HepG2 (cell line): ENCODE measurements around the gene CLCN4. TPM values are rescaled to one million over a fixed set of nuclear protein-coding genes. Genes with fewer than 3 reads are reported as not detected.

Source experiments
- ATAC-seq: fragments of 200-7000 bp; cut with Tn5 transposase; 3 replicates; pipeline ENCODE4 v1.9.1; 2020; ENCODE audit warnings: mild to moderate bottlenecking, moderate library complexity
- BruUV-seq: library from RNA; stranded (reverse); fragments of 400-500 nt; replicated peaks from 2 replicates; lab custom pipeline; 2021; lab: Mats Ljungman, UMichigan
- CTCF ChIA-PET: fragments of 300-600 bp; formaldehyde crosslinking; extraction: SDS; loops from one replicate; lab custom pipeline; 2021; ENCODE audit warnings: low total read pairs, inconsistent platforms, low intra/inter-chr PET ratio; lab: Yijun Ruan, JAX
- POLR2A ChIA-PET: fragments of 350-600 bp; sonication (Branson Sonifier 250); formaldehyde crosslinking; loops from one replicate; lab custom pipeline; 2020; ENCODE audit warnings: antibody characterized with exemption, inconsistent platforms; lab: Yijun Ruan, JAX
- DNase-seq: peaks from one replicate; pipeline ENCODE4 v3.0.0-alpha.2; 2015; ENCODE audit warnings: low spot score
- FAIRE-seq: peaks from 3 replicates; lab custom pipeline; 2011; peaks lifted over from hg19 to GRCh38; lab: Jason Lieb, UNC
- H2AFZ ChIP-seq: one replicate; pipeline ENCODE4 v1.6.1; 2011; ENCODE audit warnings: low read length, inconsistent platforms
- H3K27ac ChIP-seq: fragments of 300-600 bp; 3 replicates; pipeline ENCODE4 v1.8.0; 2011; ENCODE audit warnings: mixed run types, mild to moderate bottlenecking, mixed read lengths, low read length, inconsistent platforms; ENCODE audit not compliant: insufficient read depth; ENCODE audit errors: extremely low read length
- H3K27me3 ChIP-seq, 2 experiments: fragments of 200-600 bp in 1 of 2; 2 replicates in 1 of 2; 3 replicates in 1 of 2; pipeline versions ENCODE4 v1.6.0 to v1.8.0; 2011; ENCODE audit warnings: low read length in 2 of 2, mild to moderate bottlenecking in 2 of 2, moderate library complexity in 2 of 2, inconsistent platforms in 1 of 2; ENCODE audit not compliant: insufficient read depth in 2 of 2, control insufficient read depth in 1 of 2
- H3K36me3 ChIP-seq, 2 experiments: fragments of 200-600 bp in 1 of 2; replicated peaks in 1 of 2; 2 replicates in 1 of 2; 3 replicates in 1 of 2; pipeline versions ENCODE4 v1.5.1 to v1.8.0; 2011; ENCODE audit warnings: low read length in 2 of 2, inconsistent platforms in 1 of 2; ENCODE audit not compliant: insufficient read depth in 2 of 2, control insufficient read depth in 1 of 2
- H3K4me1 ChIP-seq: 2 replicates; pipeline ENCODE4 v1.5.1; 2012; ENCODE audit warnings: low read length, inconsistent platforms; ENCODE audit not compliant: insufficient read depth
- H3K4me2 ChIP-seq: 2 replicates; pipeline ENCODE4 v1.6.0; 2011; ENCODE audit warnings: low read depth, low read length, inconsistent platforms
- H3K4me3 ChIP-seq, 3 experiments: fragments of 200-600 bp in 1 of 3; sonication (generic), shearing (Covaris generic) in 1 of 3; replicated peaks in 1 of 3; 2 replicates each; pipeline ENCODE4 v1.5.1; 2011 to 2016; ENCODE audit warnings: low read length in 3 of 3, inconsistent platforms in 2 of 3, low read depth in 2 of 3, mild to moderate bottlenecking in 2 of 3, control low read depth in 1 of 3, mixed read lengths in 1 of 3; ENCODE audit not compliant: insufficient read depth in 1 of 3
- H3K79me2 ChIP-seq: one replicate; pipeline ENCODE4 v1.6.1; 2011; ENCODE audit warnings: low read length, inconsistent platforms; ENCODE audit not compliant: insufficient read depth
- H3K9ac ChIP-seq: 2 replicates; pipeline ENCODE4 v1.6.0; 2011; ENCODE audit warnings: mild to moderate bottlenecking, low read depth, low read length, inconsistent platforms; ENCODE audit not compliant: insufficient read depth
- H3K9me3 ChIP-seq: 2 replicates; pipeline ENCODE4 v1.5.1; 2012; ENCODE audit warnings: mild to moderate bottlenecking, low read length
- H4K20me1 ChIP-seq: 2 replicates; pipeline ENCODE4 v1.6.0; 2011; ENCODE audit warnings: inconsistent platforms, mild to moderate bottlenecking, low read length, moderate library complexity; ENCODE audit not compliant: insufficient read depth
- FIP1L1 ChIP-seq: fragments of 200-400 bp; formaldehyde crosslinking; IDR thresholded peaks from 2 replicates; pipeline ENCODE4 v1.6.1; 2018; ENCODE audit warnings: low read depth, mild to moderate bottlenecking, low read length, moderate library complexity, borderline replicate concordance; ENCODE audit not compliant: insufficient read depth
- KDM2A ChIP-seq: sonication (generic); formaldehyde crosslinking; IDR thresholded peaks from 2 replicates; pipeline ENCODE4 v1.4.0; 2020; ENCODE audit warnings: low read depth, missing genetic modification reagents, borderline replicate concordance
- NKX3-1 ChIP-seq: sonication (generic); formaldehyde crosslinking; IDR thresholded peaks from 2 replicates; pipeline ENCODE4 v1.5.0; 2020; ENCODE audit warnings: missing genetic modification reagents
- RFXAP ChIP-seq: sonication (generic); formaldehyde crosslinking; IDR thresholded peaks from 2 replicates; pipeline ENCODE4 v1.4.0; 2020; ENCODE audit warnings: missing genetic modification reagents, borderline replicate concordance
- RORA ChIP-seq: sonication (generic); formaldehyde crosslinking; IDR thresholded peaks from 2 replicates; pipeline ENCODE4 v1.5.0; 2020; ENCODE audit warnings: mild to moderate bottlenecking, missing genetic modification reagents, moderate library complexity
- SSRP1 ChIP-seq: IDR thresholded peaks from 2 replicates; pipeline ENCODE4 v1.6.1; 2016; ENCODE audit warnings: control low read depth
- TCF7 ChIP-seq: sonication (generic); IDR thresholded peaks from 2 replicates; pipeline ENCODE4 v1.6.1; 2016; ENCODE audit warnings: antibody characterized with exemption, low read depth
- TRIM24 ChIP-seq: sonication (generic); formaldehyde crosslinking; IDR thresholded peaks from 2 replicates; pipeline ENCODE4 v1.8.0; 2022; ENCODE audit warnings: mild to moderate bottlenecking, missing genetic modification reagents
- ZNF143 ChIP-seq: sonication (generic); formaldehyde crosslinking; IDR thresholded peaks from 2 replicates; pipeline ENCODE4 v1.4.0; 2020; ENCODE audit warnings: missing genetic modification reagents
- WGBS: methylation state at CpG from one replicate; pipeline ENCODE4 v1.1.6; 2017; ENCODE audit warnings: low lambda C conversion rate; 5-methylcytosine and 5-hydroxymethylcytosine counted together
- in situ Hi-C: cut with HindIII; loops from 2 replicates; pipeline ENCODE4 v1.10.0; 2017; ENCODE audit warnings: low pct_unique_long_range_greater_than_20kb; ENCODE audit not compliant: extremely low pct_ligation_motif_present
- intact Hi-C: fragments of 100-400 bp; cut with micrococcal nuclease; formaldehyde crosslinking; loops from one replicate; pipeline ENCODE4 v1.10.0; 2022; ENCODE audit not compliant: unreplicated experiment
- polyA plus RNA-seq, 8 experiments: library from polyadenylated mRNA; depleted of rRNA in 3 of 8; stranded (reverse) in 7 of 8; unstranded in 1 of 8; fragments of >200 nt; fragmentation: Illumina TruSeq in 4 of 8; extraction: Trizol in 4 of 8; gene quantifications; 2 replicates each; pipeline versions ENCODE4 v1.2.1 to v1.2.3, GENCODE V29; 2011 to 2016; ENCODE audit warnings: low read depth in 4 of 8, missing spikeins in 1 of 8, mixed read lengths in 1 of 8; ENCODE audit not compliant: insufficient read depth in 1 of 8
- total RNA-seq, 5 experiments: library from RNA; depleted of rRNA; stranded (reverse); fragments of >200 nt; fragmentation: Illumina TruSeq; extraction: Trizol; gene quantifications; 2 replicates each; pipeline ENCODE4 v1.2.3, GENCODE V29; 2016; ENCODE audit warnings: low read depth in 1 of 5
- TF ChIP-seq, protein P1 (sequence below): sonication (generic); formaldehyde crosslinking; IDR thresholded peaks from 2 replicates; pipeline ENCODE4 v1.4.0; 2020; ENCODE audit warnings: missing genetic modification reagents, borderline replicate concordance
- TF ChIP-seq, protein P2 (sequence below): sonication (generic); formaldehyde crosslinking; conservative IDR thresholded peaks from 2 replicates; pipeline ENCODE4 v1.4.0; 2020; ENCODE audit warnings: missing genetic modification reagents
- TF ChIP-seq, protein P3 (sequence below): sonication (generic); formaldehyde crosslinking; IDR thresholded peaks from 2 replicates; pipeline ENCODE4 v1.4.0; 2020; ENCODE audit warnings: mild to moderate bottlenecking, low read depth, missing genetic modification reagents
- TF ChIP-seq, protein P4 (sequence below): IDR thresholded peaks from 2 replicates; pipeline ENCODE4 v1.6.1; 2016; ENCODE audit warnings: missing biosample characterization, missing genetic modification reagents, low read depth

CLCN4 gene
- total and polyA plus RNA-seq, 2 of the 13 experiments (the other 11 are each of a cell fraction or from before 2014, with no cell fraction given): 1.8 to 2.5 TPM

DNA sequence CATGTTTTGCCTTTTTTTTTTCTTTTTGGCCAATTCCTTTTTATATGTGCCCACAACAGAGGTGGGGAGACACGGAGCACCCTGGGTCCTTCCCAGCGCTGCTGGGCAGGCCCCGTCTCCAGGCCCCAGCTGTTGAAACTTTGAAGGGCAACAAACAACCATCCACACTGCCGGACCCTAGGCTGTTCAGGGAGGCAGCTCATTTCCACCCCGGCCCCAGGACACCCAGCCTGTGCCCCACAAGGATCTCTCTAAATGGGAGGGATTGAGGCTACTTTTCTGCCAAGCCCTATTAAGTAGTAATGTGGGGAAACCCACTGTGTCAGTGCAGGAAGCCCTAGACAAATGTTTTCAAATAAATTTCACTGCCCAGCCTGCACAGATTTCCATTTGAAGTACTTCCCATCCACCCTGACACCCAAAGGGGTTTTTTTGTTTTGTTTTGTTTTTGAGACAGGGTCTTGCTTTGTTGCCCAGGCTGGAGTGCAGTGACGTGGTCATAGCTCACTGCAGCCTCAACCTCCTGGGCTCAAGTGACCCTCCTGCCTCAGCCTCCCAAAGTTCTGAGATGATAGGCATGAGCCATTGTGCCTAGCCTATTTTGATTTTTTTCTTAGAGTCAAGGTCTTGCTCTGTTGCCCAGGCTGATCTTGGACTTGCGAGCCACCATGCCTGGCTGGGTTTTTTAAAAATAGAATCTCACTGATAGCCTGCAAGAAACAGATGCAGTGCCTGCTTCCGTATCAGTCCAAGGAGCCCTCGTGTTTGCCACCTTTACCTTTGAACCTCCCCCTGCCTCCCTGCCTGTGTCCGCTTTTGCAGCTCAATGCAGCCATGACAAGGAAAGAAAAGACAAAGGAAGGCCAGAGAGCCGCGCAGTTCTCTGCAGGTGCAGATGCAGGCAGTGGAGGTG, 13.4 kb upstream of the CLCN4 start:
- H3K4me3 ChIP-seq: no peak overlapping the region
- no peaks in the 10 kb centered on the region for H3K36me3 ChIP-seq
- H4K20me1 ChIP-seq: no peaks in the 10 kb centered on the region
- TF ChIP-seq RFXAP (CRISPR knock-in tag) (no peak), NKX3-1 (no peak), KDM2A (no peak), RORA (CRISPR knock-in tag) (no peak), TCF7 (no peak), ZNF143 (CRISPR knock-in tag) (no peak), FIP1L1 (no peak), TRIM24 (no peak), SSRP1 (CRISPR knock-in tag) (no peak)
- TF ChIP-seq, protein P1, sequence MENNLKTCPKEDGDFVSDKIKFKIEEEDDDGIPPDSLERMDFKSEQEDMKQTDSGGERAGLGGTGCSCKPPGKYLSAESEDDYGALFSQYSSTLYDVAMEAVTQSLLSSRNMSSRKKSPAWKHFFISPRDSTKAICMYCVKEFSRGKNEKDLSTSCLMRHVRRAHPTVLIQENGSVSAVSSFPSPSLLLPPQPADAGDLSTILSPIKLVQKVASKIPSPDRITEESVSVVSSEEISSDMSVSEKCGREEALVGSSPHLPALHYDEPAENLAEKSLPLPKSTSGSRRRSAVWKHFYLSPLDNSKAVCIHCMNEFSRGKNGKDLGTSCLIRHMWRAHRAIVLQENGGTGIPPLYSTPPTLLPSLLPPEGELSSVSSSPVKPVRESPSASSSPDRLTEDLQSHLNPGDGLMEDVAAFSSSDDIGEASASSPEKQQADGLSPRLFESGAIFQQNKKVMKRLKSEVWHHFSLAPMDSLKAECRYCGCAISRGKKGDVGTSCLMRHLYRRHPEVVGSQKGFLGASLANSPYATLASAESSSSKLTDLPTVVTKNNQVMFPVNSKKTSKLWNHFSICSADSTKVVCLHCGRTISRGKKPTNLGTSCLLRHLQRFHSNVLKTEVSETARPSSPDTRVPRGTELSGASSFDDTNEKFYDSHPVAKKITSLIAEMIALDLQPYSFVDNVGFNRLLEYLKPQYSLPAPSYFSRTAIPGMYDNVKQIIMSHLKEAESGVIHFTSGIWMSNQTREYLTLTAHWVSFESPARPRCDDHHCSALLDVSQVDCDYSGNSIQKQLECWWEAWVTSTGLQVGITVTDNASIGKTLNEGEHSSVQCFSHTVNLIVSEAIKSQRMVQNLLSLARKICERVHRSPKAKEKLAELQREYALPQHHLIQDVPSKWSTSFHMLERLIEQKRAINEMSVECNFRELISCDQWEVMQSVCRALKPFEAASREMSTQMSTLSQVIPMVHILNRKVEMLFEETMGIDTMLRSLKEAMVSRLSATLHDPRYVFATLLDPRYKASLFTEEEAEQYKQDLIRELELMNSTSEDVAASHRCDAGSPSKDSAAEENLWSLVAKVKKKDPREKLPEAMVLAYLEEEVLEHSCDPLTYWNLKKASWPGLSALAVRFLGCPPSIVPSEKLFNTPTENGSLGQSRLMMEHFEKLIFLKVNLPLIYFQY: no peak
- TF ChIP-seq, protein P2, sequence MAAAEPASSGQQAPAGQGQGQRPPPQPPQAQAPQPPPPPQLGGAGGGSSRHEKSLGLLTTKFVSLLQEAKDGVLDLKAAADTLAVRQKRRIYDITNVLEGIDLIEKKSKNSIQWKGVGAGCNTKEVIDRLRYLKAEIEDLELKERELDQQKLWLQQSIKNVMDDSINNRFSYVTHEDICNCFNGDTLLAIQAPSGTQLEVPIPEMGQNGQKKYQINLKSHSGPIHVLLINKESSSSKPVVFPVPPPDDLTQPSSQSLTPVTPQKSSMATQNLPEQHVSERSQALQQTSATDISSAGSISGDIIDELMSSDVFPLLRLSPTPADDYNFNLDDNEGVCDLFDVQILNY: no peak
- TF ChIP-seq, protein P3, sequence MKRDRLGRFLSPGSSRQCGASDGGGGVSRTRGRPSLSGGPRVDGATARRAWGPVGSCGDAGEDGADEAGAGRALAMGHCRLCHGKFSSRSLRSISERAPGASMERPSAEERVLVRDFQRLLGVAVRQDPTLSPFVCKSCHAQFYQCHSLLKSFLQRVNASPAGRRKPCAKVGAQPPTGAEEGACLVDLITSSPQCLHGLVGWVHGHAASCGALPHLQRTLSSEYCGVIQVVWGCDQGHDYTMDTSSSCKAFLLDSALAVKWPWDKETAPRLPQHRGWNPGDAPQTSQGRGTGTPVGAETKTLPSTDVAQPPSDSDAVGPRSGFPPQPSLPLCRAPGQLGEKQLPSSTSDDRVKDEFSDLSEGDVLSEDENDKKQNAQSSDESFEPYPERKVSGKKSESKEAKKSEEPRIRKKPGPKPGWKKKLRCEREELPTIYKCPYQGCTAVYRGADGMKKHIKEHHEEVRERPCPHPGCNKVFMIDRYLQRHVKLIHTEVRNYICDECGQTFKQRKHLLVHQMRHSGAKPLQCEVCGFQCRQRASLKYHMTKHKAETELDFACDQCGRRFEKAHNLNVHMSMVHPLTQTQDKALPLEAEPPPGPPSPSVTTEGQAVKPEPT: no peak
- TF ChIP-seq, protein P4, sequence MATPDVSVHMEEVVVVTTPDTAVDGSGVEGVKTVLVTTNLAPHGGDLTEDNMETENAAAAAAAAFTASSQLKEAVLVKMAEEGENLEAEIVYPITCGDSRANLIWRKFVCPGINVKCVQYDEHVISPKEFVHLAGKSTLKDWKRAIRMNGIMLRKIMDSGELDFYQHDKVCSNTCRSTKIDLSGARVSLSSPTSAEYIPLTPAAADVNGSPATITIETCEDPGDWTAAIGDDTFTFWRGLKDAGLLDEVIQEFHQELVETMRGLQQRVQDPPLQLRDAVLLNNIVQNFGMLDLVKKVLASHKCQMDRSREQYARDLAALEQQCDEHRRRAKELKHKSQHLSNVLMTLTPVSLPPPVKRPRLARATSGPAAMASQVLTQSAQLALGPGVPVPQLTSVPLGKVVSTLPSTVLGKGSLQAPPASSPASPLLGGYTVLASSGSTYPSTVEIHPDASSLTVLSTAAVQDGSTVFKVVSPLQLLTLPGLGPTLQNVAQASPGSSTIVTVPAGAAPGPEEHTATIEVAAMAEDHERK (CRISPR knock-in tag): no peak
- TF ChIP-seq, all 625 proteins: peak for 0
- no peak overlapping the region for H3K9ac ChIP-seq
- no peak overlapping the region for H3K27ac ChIP-seq
- H3K4me2 ChIP-seq: no peak overlapping the region
- CTCF ChIA-PET: no interaction called here
- H3K9me3 ChIP-seq: no peaks in the 10 kb centered on the region
- H2AFZ ChIP-seq: no peak overlapping the region
- no TSS peak for BruUV-seq
- in situ Hi-C loops: no loop called here
- H3K79me2 ChIP-seq: no peaks in the 10 kb centered on the region
- no peaks in the 10 kb centered on the region for H3K4me1 ChIP-seq
- ATAC-seq (no peak), DNase-seq (no peak), FAIRE-seq (no peak)
- no peaks in the 10 kb centered on the region for H3K27me3 ChIP-seq
- POLR2A ChIA-PET: no interaction called here
- 91% methylated on average over 12 of the region's 12 CpGs for WGBS
- intact Hi-C loops: no loop called here
